Measurements from ENCODE around the gene TMC3. TPM values are rescaled to one million over a fixed set of nuclear protein-coding genes. Genes with fewer than 3 reads are reported as not detected.

TMC3 gene
- total RNA-seq, 3 donors from 2014 or later, result 0.95 TPM; not detected in 2

GRCh38 chr15:81322676-81323253 lies 51.2 kb downstream of the TMC3 start:
- TF ChIP-seq CTCF (IDR thresholded peaks at IDR 0.05), result no peak
- peaks cover 5% of the 10 kb centered on the region for H3K36me3 ChIP-seq (ENCODE audit: low read depth)
- H3K4me1 ChIP-seq (ENCODE audit: low read depth), result peaks cover 15% of the 10 kb centered on the region
- H3K9me3 ChIP-seq, result no peaks in the 10 kb centered on the region
- peak in 1 of 3 donors; percentile 74 for DNase-seq
- H3K4me3 ChIP-seq, result no peak overlapping the region
- intact Hi-C loops (cut with DNase I, micrococcal nuclease), result no loop called here
- ATAC-seq, result peak; percentile 56

GRCh38 chr15:81321667-81322066 lies 52.3 kb downstream of the TMC3 start:
- no peak for DNase-seq
- peaks cover 15% of the 10 kb centered on the region for H3K4me1 ChIP-seq (ENCODE audit: low read depth)
- H3K36me3 ChIP-seq (ENCODE audit: low read depth), result peaks cover 8% of the 10 kb centered on the region
- H3K4me3 ChIP-seq, result no peak overlapping the region
- no peak for ATAC-seq
- TF ChIP-seq CTCF (IDR thresholded peaks at IDR 0.05), result no peak
- H3K9me3 ChIP-seq, result no peaks in the 10 kb centered on the region
- intact Hi-C loops (cut with DNase I, micrococcal nuclease), result no loop called here

GRCh38 chr15:81317642-81318017 lies 56.4 kb downstream of the TMC3 start:
- Histone ChIP-seq H3K36me3 (ENCODE audit: low read depth) (peaks cover 8% of the 10 kb centered on the region), H3K4me1 (ENCODE audit: low read depth) (peaks cover 6% of the 10 kb centered on the region), H3K4me3 (no peak overlapping the region), H3K9me3 (no peaks in the 10 kb centered on the region)
- ATAC-seq (no peak), DNase-seq (no peak)
- intact Hi-C loops (cut with DNase I, micrococcal nuclease), result no loop called here
- no peak for TF ChIP-seq CTCF (IDR thresholded peaks at IDR 0.05)

GRCh38 chr15:81316267-81316666 lies 57.7 kb downstream of the TMC3 start:
- DNase-seq, result no peak
- ATAC-seq, result no peak
- Histone ChIP-seq H3K4me3 (no peak overlapping the region), H3K9me3 (no peaks in the 10 kb centered on the region), H3K36me3 (ENCODE audit: low read depth) (peaks cover 8% of the 10 kb centered on the region), H3K4me1 (ENCODE audit: low read depth) (peaks cover 4% of the 10 kb centered on the region)
- intact Hi-C loops (cut with DNase I, micrococcal nuclease), result no loop called here
- TF ChIP-seq CTCF (IDR thresholded peaks at IDR 0.05), result no peak

- DNase-seq (no peak), ATAC-seq (no peak)
- intact Hi-C loops (cut with DNase I, micrococcal nuclease), result no loop called here
- H3K36me3 ChIP-seq (ENCODE audit: low read depth), result peaks cover 8% of the 10 kb centered on the region
- no peak overlapping the region for H3K4me3 ChIP-seq
- H3K4me1 ChIP-seq (ENCODE audit: low read depth), result peaks cover 4% of the 10 kb centered on the region
- no peak for TF ChIP-seq CTCF (IDR thresholded peaks at IDR 0.05)
- H3K9me3 ChIP-seq, result no peaks in the 10 kb centered on the region
These were observed 58.4 kb downstream of the TMC3 start for GRCh38 chr15:81315452-81316175.

Data from mucosa of descending colon (tissue), 3 donors.